ENCODE data around the gene ACACB. TPM values are rescaled to one million over a fixed set of nuclear protein-coding genes. Genes with fewer than 3 reads are reported as not detected.

ACACB gene
- total and polyA plus RNA-seq, 2 donors (not counting 3 experiments of a cell fraction or from before 2014, with no cell fraction given): 1.3 to 5.7 TPM

GRCh38 chr12:109186993-109187653 lies 70.7 kb downstream of the ACACB start:
- no TSS peak for BruUV-seq (replicated peaks)
- dilution Hi-C loops (cut with MboI; ENCODE audit: extremely low pct_ligation_motif_present, low sequenced_read_pairs) (no loop called here), intact Hi-C loops (cut with micrococcal nuclease) (no loop called here)
- ChIA-PET POLR2A (no interaction called here), CTCF (no interaction called here)
- no peak overlapping the region for H3K27ac ChIP-seq (ENCODE audit: insufficient read depth, low read depth, low read length)
- FAIRE-seq: no peak
- no peaks in the 10 kb centered on the region for H3K4me1 ChIP-seq (ENCODE audit: control insufficient read depth, extremely low read depth, insufficient read depth, low read length)
- H3K27me3 ChIP-seq (ENCODE audit: control insufficient read depth in 2 of 2, insufficient read depth in 2 of 2, low read length in 2 of 2): no peaks in the 10 kb centered on the region
- H3K4me3 ChIP-seq (replicated peaks in 1 of 3; ENCODE audit: insufficient read depth in 1 of 3, low read depth in 1 of 3, low read length in 3 of 3): no peak overlapping the region
- H4K20me1 ChIP-seq (replicated peaks; ENCODE audit: control insufficient read depth, extremely low read depth, insufficient read depth, low read length): no peaks in the 10 kb centered on the region
- no peak overlapping the region for H3K4me2 ChIP-seq (ENCODE audit: insufficient read depth, low read length)
- no peaks in the 10 kb centered on the region for H3K79me2 ChIP-seq (ENCODE audit: control insufficient read depth, insufficient read depth, low read length)
- no peak for DNase-seq (ENCODE audit: low read depth, low spot score)
- H3K9me1 ChIP-seq (replicated peaks; ENCODE audit: control insufficient read depth, extremely low read depth, insufficient read depth, low read length): no peaks in the 10 kb centered on the region
- no peak overlapping the region for H3K9ac ChIP-seq (replicated peaks; ENCODE audit: extremely low read depth, insufficient read depth, low read length)
- no peak for TF ChIP-seq POLR2AphosphoS5 (IDR thresholded peaks at IDR 0.05; ENCODE audit: insufficient read depth, low read depth, low read length)
- TF ChIP-seq EZH2 (IDR thresholded peaks at IDR 0.05; ENCODE audit: borderline replicate concordance, low read depth, low read length, severe bottlenecking): no peak
- no peak for TF ChIP-seq CTCF (IDR thresholded peaks at IDR 0.05; ENCODE audit: extremely low read depth in 1 of 2, insufficient read depth in 1 of 2, low read depth in 1 of 2, low read length in 2 of 2)
- no peak for TF ChIP-seq MYC (IDR thresholded peaks at IDR 0.05; ENCODE audit: low read depth, low read length)
- TF ChIP-seq POLR2A (IDR thresholded peaks at IDR 0.05; ENCODE audit: low read depth, low read length): no peak
- no peak for TF ChIP-seq FOS (IDR thresholded peaks at IDR 0.05; ENCODE audit: borderline replicate concordance, insufficient read depth, low read length)
- TF ChIP-seq, protein P1, sequence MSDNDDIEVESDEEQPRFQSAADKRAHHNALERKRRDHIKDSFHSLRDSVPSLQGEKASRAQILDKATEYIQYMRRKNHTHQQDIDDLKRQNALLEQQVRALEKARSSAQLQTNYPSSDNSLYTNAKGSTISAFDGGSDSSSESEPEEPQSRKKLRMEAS (IDR thresholded peaks at IDR 0.05; ENCODE audit: insufficient read depth, insufficient read length): no peak
- no peak for TF ChIP-seq JUN (IDR thresholded peaks at IDR 0.05; ENCODE audit: borderline replicate concordance, insufficient read depth, insufficient read length, low read depth)
- TF ChIP-seq GATA2 (IDR thresholded peaks at IDR 0.05; ENCODE audit: insufficient read depth, insufficient read length, low read depth, low read length): no peak
- no peak overlapping the region for H2AFZ ChIP-seq (ENCODE audit: low read depth, low read length)
- no peaks in the 10 kb centered on the region for H3K9me3 ChIP-seq (replicated peaks; ENCODE audit: control insufficient read depth, insufficient read depth, low read length)
- H3K36me3 ChIP-seq (ENCODE audit: control insufficient read depth in 2 of 2, extremely low read depth in 1 of 2, insufficient read depth in 2 of 2, low read length in 2 of 2): no peaks in the 10 kb centered on the region

All from endothelial cell of umbilical vein (primary cell).